Skin epidermis (tissue), 12 donors: Measurements from ENCODE around the gene ALG14.

Experiments used
- H3K27ac ChIP-seq, 21 experiments: fragments of 200-600 bp; sonication (generic) in 11 of 21; one replicate each; pipeline ENCODE4 v1.5.0; 2020; ENCODE audit warnings: mild to moderate bottlenecking in 3 of 21, inconsistent platforms in 2 of 21, moderate library complexity in 2 of 21
- H3K4me3 ChIP-seq, 7 experiments: fragments of 200-600 bp; sonication (generic) in 2 of 7; one replicate each; pipeline ENCODE4 v1.5.0; 2020; ENCODE audit warnings: inconsistent platforms in 2 of 7, mild to moderate bottlenecking in 2 of 7, moderate library complexity in 1 of 7

Gene ALG14

GRCh38 chr1:94970783-94971182, 102.0 kb downstream of the ALG14 start:
- no peak overlapping the region for H3K4me3 ChIP-seq
- peak overlapping the region in 4 of 21 experiments; percentile 40 to 48 (median 44) for H3K27ac ChIP-seq

- H3K27ac ChIP-seq = no peak overlapping the region
- no peak overlapping the region for H3K4me3 ChIP-seq
Measured at GRCh38 chr1:94969137-94969536, 103.6 kb downstream of the ALG14 start.

- Histone ChIP-seq H3K4me3 (no peak overlapping the region), H3K27ac (no peak overlapping the region)
Measured at GRCh38 chr1:94966033-94966432, 106.7 kb downstream of the ALG14 start.

- Histone ChIP-seq H3K4me3 (no peak overlapping the region), H3K27ac (no peak overlapping the region)
Measured at GRCh38 chr1:94963864-94964263, 108.9 kb downstream of the ALG14 start.

- H3K27ac ChIP-seq = peak overlapping the region; percentile 12 to 84 (median 69)
- peak overlapping the region in 5 of 7 experiments; percentile 10 to 35 (median 20) for H3K4me3 ChIP-seq
Measured at GRCh38 chr1:94962409-94963265, 110.1 kb downstream of the ALG14 start.

GRCh38 chr1:94961988-94962387, 110.8 kb downstream of the ALG14 start:
- Histone ChIP-seq H3K27ac (peak overlapping the region in 4 of 21 experiments; percentile 69 to 84 (median 74)), H3K4me3 (no peak overlapping the region)

- Histone ChIP-seq H3K27ac (no peak overlapping the region), H3K4me3 (no peak overlapping the region)
Measured at GRCh38 chr1:94961582-94961981, 111.2 kb downstream of the ALG14 start.

GRCh38 chr1:94958081-94958480, 114.7 kb downstream of the ALG14 start:
- no peak overlapping the region for H3K4me3 ChIP-seq
- no peak overlapping the region for H3K27ac ChIP-seq

GRCh38 chr1:94955767-94956632, 116.8 kb downstream of the ALG14 start:
- no peak overlapping the region for H3K4me3 ChIP-seq
- H3K27ac ChIP-seq = peak overlapping the region in 15 of 21 experiments; percentile 17 to 66 (median 41)

GRCh38 chr1:94954263-94955220, 118.2 kb downstream of the ALG14 start:
- Histone ChIP-seq H3K27ac (peak overlapping the region in 5 of 21 experiments; percentile 2 to 56 (median 43)), H3K4me3 (no peak overlapping the region)

- no peak overlapping the region for H3K27ac ChIP-seq
Measured at GRCh38 chr1:94953746-94954145, 119.0 kb downstream of the ALG14 start.

GRCh38 chr1:94953107-94953506, 119.6 kb downstream of the ALG14 start:
- H3K4me3 ChIP-seq = no peak overlapping the region

More at GRCh38 chr1:94953746-94954145, 119.0 kb downstream of the ALG14 start:
- H3K4me3 ChIP-seq = no peak overlapping the region

GRCh38 chr1:94952539-94952938, 120.2 kb downstream of the ALG14 start:
- H3K4me3 ChIP-seq = no peak overlapping the region
- no peak overlapping the region for H3K27ac ChIP-seq

More at GRCh38 chr1:94953107-94953506, 119.6 kb downstream of the ALG14 start:
- no peak overlapping the region for H3K27ac ChIP-seq

- Histone ChIP-seq H3K27ac (peak overlapping the region in 6 of 21 experiments; percentile 3 to 57 (median 22)), H3K4me3 (no peak overlapping the region)
Measured at GRCh38 chr1:94951509-94952208, 121.1 kb downstream of the ALG14 start.

GRCh38 chr1:94951046-94951445, 121.7 kb downstream of the ALG14 start:
- Histone ChIP-seq H3K4me3 (no peak overlapping the region), H3K27ac (peak overlapping the region in 7 of 21 experiments; percentile 3 to 57 (median 21))

- peak overlapping the region in 5 of 21 experiments; percentile 3 to 57 (median 13) for H3K27ac ChIP-seq
Measured at GRCh38 chr1:94949681-94950661, 122.8 kb downstream of the ALG14 start.

GRCh38 chr1:94947437-94947836, 125.3 kb downstream of the ALG14 start:
- Histone ChIP-seq H3K4me3 (no peak overlapping the region), H3K27ac (peak overlapping the region in 7 of 21 experiments; percentile 10 to 67 (median 36))

More at GRCh38 chr1:94949681-94950661, 122.8 kb downstream of the ALG14 start:
- no peak overlapping the region for H3K4me3 ChIP-seq
